ENCODE data around the gene SLC44A3.

The SLC44A3 gene

DNA sequence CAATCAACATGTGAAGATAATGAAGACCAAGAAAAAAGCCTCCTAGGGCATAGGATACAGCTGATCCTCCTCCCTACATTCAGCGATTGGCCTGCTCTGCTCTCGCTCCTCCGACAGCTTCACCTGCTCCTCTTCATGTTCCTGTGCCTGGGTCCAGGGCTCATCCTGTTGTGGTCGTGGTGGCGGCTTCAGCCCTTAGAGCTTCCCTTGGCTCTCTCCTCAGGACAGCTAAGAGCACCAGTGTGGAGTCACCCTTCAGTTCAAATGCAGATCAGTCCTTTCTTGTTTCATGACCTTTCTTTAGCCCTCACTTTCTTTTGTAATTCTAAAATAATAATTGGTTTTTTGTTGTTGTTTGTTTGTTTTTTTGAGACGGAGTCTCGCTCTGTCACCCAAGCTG, 88.0 kb downstream of the SLC44A3 start:
- DNase-seq (ENCODE audit: low read depth) = no peak

GRCh38 chr1:94908965-94909364, 88.8 kb downstream of the SLC44A3 start:
- no peak for DNase-seq (ENCODE audit: low read depth)

DNA sequence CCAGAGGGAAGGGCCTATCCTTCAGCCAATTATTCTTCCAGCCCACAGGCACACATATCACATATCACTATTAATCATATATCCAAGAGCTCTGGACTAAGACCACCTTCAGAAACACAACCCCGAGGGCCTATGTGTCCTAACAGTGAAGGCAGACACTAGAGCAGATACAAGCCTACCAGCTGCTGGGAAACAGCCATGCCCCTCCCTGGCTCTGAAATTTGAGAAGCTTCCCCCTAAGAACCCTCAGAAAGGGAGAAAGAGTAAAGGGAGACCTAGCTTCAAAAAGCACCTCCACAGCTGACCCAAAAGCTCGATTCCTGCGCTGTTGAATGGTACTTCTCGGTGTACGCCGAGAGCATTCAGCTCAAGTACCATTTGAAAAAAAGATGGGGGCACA, 89.3 kb downstream of the SLC44A3 start:
- no peak for DNase-seq (ENCODE audit: low read depth)

DNA sequence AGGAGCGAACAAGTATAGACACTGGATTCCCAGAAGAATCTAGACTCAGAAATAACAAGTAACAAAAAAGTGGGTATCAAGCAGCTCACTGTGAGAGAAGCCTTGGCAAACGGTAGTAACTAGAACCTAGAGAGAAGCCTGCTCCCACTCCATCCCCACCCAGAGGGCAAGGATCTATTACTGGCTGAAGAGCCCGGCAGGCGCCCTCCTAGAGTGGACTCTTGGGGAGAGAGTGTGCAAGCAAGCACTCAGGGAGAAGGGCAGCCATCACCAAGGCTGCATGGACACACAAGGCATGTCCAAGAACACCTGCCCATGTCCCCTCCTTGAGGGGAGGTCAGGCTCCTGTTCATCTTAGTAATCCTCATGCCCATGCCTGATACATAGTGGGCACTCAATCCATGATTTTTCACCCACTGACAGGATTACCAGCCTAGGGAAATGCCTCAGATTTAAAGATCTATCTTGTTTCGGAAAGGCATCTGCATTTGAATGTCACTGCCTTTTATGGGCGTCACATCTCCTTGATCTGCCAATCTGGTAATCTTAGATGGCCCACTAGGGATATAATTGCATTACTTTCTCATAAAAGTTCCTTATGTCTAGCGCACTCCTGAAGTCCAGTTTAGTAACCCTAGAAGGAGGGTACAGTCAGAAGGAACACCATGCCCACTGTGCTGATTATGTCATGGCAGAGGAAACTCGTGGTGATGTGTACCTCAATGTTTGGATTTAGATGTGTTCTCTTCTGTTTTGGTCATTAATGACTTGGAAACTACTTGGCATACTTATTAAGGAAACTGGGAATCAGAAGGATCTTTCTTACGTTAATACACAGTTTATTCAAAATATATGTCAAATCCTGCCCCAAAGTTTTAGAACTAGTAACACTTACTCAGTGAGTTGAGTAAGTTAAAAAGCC, 92.4 kb downstream of the SLC44A3 start:
- no peak for DNase-seq (ENCODE audit: low read depth)

- no peak for DNase-seq (ENCODE audit: low read depth)
These were observed 97.1 kb downstream of the SLC44A3 start for GRCh38 chr1:94917251-94917650.

DNA sequence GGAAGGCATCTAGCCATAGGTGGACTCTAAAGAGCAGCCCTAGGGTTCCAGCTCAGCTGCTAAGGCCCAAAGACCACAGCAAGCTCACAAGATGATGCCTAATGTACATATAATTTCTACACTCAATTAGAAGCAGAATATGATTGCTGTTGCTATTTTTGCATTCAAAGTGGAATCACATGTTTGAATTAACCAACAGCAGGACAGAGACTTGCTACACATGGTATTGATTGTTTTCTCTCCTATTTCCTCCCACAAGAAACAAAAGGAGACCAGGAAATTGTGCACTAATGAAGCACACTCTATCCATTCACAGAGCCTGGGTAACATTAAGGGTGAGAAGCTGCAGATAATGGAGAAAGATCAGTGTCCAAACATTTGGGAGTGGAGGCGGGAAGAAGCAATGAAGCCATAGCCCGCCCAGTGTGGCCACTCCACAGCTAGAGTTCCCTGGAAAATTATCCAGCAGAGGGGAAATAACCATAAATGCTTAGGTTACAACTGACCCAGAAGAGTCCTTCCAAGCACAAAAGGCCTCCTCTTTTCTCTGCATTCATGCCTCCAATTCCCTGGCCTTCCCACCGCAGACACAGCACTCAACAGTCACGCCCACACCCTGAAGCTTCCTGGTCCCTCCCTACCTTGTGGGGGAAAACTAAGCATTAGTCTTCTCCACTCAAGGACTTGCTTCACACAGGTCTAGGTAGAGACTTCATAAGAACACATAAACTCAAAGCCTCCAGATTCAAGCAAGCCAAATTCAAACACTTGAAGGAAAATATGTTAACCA, 99.3 kb downstream of the SLC44A3 start:
- DNase-seq (ENCODE audit: low read depth) = peak; percentile 44

DNA sequence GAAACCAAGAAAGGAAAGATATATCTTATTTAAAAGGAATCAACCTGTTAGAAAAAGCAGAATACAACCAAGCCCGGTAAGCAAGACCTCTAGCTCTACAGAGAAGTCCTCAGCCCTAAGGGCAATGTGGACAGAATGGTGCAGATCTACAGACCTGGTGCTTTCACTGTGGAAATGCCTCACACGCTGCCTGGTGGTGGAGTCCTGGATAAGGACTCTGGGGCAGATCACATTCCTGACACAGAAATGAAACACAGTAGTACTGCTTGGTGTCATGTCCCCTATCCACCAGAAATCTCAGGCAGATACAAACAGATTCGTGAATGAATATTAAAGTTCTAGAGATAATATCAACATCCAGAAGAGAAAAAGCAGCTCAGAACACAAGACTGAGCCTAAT, 99.9 kb downstream of the SLC44A3 start:
- DNase-seq (ENCODE audit: low read depth) = no peak

GRCh38 chr1:94921977-94922376, 101.8 kb downstream of the SLC44A3 start:
- no peak for DNase-seq (ENCODE audit: low read depth)

- peak; percentile 89 for DNase-seq (ENCODE audit: low read depth)
These were observed 102.7 kb downstream of the SLC44A3 start for GRCh38 chr1:94922761-94923331.

GRCh38 chr1:94925004-94925403, 104.8 kb downstream of the SLC44A3 start:
- peak; percentile 49 for DNase-seq (ENCODE audit: low read depth)

DNA sequence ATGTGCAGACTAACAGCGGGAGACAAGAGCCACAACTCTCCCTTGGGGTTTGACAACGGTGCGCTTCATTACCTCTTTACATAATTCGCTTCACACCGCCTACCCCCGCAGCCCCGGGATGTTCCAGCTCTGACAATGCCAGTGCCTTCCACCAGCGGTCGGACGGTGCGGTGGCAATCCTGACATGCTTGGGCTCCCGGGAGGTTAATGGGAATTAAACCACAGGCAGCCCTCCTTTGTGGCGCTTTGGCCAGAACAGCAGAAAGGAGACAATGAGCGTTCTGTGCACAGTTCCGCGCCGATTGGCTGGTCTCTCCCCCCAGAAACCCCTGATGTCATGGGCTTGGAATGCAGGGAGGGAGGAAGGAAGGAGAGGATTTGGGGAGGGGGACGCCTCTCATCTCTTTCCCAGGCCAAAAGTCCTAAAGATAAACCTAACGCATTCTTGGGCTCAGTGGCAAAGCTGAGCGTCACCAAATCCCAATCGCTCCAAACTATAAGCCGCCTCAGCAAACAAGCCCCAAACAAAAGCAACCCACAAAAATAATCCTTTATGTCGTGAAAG, 105.5 kb downstream of the SLC44A3 start:
- DNase-seq (ENCODE audit: low read depth) = peak; percentile 78

GRCh38 chr1:94926126-94926914, 106.2 kb downstream of the SLC44A3 start:
- no peak for DNase-seq (ENCODE audit: low read depth)

DNA sequence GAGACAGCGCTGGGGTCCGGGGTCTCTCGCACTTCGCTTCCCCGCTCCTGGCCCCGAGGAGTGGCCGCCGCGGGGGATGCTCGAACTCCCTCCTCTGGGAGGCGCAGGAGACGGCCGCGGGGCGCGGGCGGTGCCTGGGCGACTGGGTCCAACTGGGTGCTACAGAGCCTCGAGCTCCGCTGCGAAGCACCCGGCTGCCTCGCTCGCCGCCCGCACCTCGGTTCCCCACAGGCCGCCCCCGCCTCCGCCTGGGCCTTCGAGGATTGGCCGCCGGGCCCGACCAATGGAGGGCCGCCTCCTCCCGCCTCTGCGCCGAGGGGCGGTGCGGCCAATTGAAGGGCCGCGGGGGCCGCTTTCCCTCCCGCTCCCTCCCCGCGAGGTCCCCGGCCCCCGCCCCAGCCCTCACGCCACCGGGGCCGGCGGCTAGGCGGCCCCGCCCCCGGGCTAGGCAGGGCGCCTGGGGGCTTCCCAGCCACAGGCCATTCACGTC, 106.8 kb downstream of the SLC44A3 start, which contains the start of gene CNN3:
Gene CNN3, minus strand, starts transcription at position 196 of the 490 bp plus-strand sequence. CDS start 216 bp downstream, outside the sequence.
- DNase-seq (ENCODE audit: low read depth) = peak; percentile 92

- DNase-seq (ENCODE audit: low read depth) = peak; percentile 68
These were observed 107.4 kb downstream of the SLC44A3 start for GRCh38 chr1:94927405-94928175.

DNA sequence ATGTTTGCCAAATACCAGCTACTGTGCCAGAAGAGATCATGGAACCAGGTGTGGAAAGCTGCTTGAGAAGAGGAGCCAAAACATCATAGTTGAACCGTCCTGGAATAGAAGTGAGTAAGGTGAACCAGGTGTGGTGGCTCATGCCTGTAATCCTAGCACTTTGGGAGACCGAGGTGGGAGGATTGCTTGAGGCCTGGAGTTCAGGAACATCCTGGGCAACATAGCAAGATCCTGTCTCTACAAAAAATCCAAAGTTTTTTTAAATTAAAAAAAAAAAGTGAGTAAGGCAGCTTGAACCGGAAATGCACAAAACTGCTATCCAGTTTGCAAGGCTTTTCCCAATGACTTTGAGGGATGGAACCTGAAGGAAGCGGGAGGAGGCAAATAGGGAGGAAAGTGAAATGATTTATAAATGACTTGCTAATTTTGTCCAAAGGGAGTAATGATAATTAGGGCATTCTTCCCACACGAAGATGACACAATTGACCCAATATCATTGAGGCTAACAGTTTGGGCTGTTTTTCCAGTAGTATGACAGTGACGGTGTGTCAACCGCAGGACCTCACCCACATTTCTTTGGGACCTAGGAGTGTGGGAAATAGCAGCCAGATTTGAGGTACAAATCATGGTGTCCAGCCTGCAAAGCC, 108.3 kb downstream of the SLC44A3 start:
- no peak for DNase-seq (ENCODE audit: low read depth)

DNA sequence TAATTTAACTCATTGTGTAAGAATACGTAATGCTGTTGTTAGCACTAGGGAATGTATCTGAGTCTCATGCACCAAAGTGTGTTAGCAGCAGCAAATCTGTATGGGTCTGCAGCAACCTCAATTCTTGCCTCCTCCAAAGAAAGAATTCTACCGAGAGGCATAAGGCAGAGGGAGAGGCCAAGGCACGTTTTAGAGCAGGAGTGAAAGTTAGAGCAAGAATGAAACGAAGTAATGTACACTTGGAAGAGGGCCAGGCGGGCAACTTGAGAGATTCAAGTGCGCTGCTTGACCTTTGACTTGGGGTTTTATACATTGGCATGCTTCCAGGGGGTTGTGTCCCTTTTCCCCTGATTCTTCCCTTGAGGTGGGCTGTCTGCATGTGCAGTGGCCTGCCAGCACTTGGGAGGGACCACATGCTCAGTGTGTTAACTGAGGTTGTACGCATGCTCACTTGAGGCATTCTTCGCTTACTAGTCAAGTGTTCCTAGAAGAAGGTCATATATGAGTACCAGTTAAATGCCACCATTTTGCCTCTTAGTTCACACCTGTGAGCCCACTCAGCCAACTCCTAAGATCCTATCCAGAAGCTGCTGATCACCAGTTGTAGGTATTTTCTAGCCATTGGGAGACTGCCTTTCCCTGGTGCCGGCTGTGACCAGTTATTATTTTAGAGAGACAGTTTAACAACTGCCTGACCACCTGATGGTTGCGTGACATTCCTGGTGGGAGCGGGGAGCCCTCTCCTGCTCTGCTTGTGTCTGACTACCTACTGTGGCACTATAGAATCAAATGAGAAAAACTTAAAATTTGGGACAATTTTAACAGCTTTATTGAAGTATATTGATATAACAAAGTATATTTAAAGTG, 109.4 kb downstream of the SLC44A3 start:
- peak; percentile 55 for DNase-seq (ENCODE audit: low read depth)

GRCh38 chr1:94931254-94931841, 111.2 kb downstream of the SLC44A3 start:
- no peak for DNase-seq (ENCODE audit: low read depth)

- no peak for DNase-seq (ENCODE audit: low read depth)
These were observed 114.4 kb downstream of the SLC44A3 start for GRCh38 chr1:94934551-94934950.

DNA sequence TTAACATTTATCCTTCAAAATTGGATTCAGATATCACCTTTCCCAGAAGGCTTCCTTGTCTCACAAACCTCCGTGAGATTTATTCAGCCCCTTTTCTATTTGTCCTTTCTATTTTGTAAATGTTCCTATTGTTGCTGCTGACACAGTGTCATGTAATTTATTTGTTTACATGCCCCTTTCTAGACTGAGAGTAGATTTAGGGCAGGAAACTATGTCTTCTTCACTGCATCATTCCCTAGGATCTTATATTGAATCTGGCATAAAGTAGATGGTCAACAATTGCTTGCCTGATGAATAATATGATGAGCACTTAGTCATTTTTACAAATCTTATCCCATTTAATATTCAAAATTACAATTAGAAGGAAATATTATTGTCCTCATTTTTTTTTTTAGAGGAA, 114.9 kb downstream of the SLC44A3 start:
- no peak for DNase-seq (ENCODE audit: low read depth)

Measured in amniotic epithelial cell (primary cell).